GM12878 (cell line): ENCODE results near the gene TMPRSS13. TPM values are rescaled to one million over a fixed set of nuclear protein-coding genes. Genes with fewer than 3 reads are reported as not detected.

Experiments used
- ATAC-seq: fragments of 200-7000 bp; cut with Tn5 transposase; 3 replicates; pipeline ENCODE4 v1.9.1; 2020; ENCODE audit warnings: mild to moderate bottlenecking, moderate library complexity
- BruUV-seq: library from RNA; stranded (reverse); fragments of 400-500 nt; replicated peaks from 2 replicates; lab custom pipeline; 2021; lab: Mats Ljungman, UMichigan
- CTCF ChIA-PET: fragments of 300-600 bp; sonication (Branson Sonifier 250); formaldehyde crosslinking; extraction: SDS; loops from one replicate; lab custom pipeline; 2021; ENCODE audit warnings: inconsistent platforms; lab: Yijun Ruan, JAX
- POLR2A ChIA-PET: fragments of 350-600 bp; formaldehyde crosslinking; extraction: SDS; loops from one replicate; lab custom pipeline; 2021; ENCODE audit warnings: inconsistent platforms; lab: Charles Lee
- RAD21 ChIA-PET: fragments of 300-600 bp; sonication (Branson Sonifier 250); formaldehyde crosslinking; loops from one replicate; lab custom pipeline; 2023; ENCODE audit warnings: antibody characterized with exemption; ENCODE audit not compliant: unreplicated experiment; lab: Charles Lee
- SMC1A ChIA-PET: fragments of 300-600 bp; sonication (Branson Sonifier 250); formaldehyde crosslinking; loops from one replicate; lab custom pipeline; 2023; ENCODE audit not compliant: unreplicated experiment, uncharacterized antibody; lab: Charles Lee
- DNase-seq: peaks from one replicate; pipeline ENCODE4 v3.0.0-alpha.2; 2011; ENCODE audit warnings: low read depth, low spot score
- FAIRE-seq: peaks from 3 replicates; lab custom pipeline; 2011; peaks lifted over from hg19 to GRCh38; lab: Jason Lieb, UNC
- H2AFZ ChIP-seq: 2 replicates; pipeline ENCODE4 v1.6.0; 2011; ENCODE audit warnings: low read depth, low read length, control low read depth; ENCODE audit not compliant: control insufficient read depth
- H3K27ac ChIP-seq: 2 replicates; pipeline ENCODE4 v1.5.1; 2011; ENCODE audit warnings: control low read depth; ENCODE audit not compliant: control insufficient read depth, insufficient read depth
- H3K27me3 ChIP-seq, 2 experiments: replicated peaks in 1 of 2; 2 replicates each; pipeline versions ENCODE4 v1.6.0 to v1.6.1; 2011; ENCODE audit warnings: low read length in 1 of 2; ENCODE audit not compliant: control insufficient read depth in 2 of 2, insufficient read depth in 2 of 2
- H3K36me3 ChIP-seq, 2 experiments: 2 replicates each; pipeline ENCODE4 v1.5.1; 2011; ENCODE audit warnings: low read length in 1 of 2; ENCODE audit not compliant: control insufficient read depth in 2 of 2, insufficient read depth in 2 of 2
- H3K4me1 ChIP-seq: 2 replicates; pipeline ENCODE4 v1.6.1; 2011; ENCODE audit warnings: mild to moderate bottlenecking, low read length, moderate library complexity, mixed read lengths; ENCODE audit not compliant: control insufficient read depth, insufficient read depth
- H3K4me2 ChIP-seq: 2 replicates; pipeline ENCODE4 v1.6.0; 2011; ENCODE audit warnings: control low read depth; ENCODE audit not compliant: control insufficient read depth, insufficient read depth
- H3K4me3 ChIP-seq: fragments of 200-600 bp; sonication (generic); 2 replicates; pipeline ENCODE4 v1.5.1; 2016
- H3K79me2 ChIP-seq: 2 replicates; pipeline ENCODE4 v1.6.0; 2011; ENCODE audit warnings: low read length; ENCODE audit not compliant: control insufficient read depth, insufficient read depth
- H3K9ac ChIP-seq: 2 replicates; pipeline ENCODE4 v1.8.0; 2011; ENCODE audit warnings: low read length, control low read depth, mixed read lengths; ENCODE audit not compliant: control insufficient read depth, insufficient read depth
- H3K9me3 ChIP-seq: replicated peaks from 3 replicates; pipeline ENCODE4 v1.5.1; 2011; ENCODE audit warnings: mild to moderate bottlenecking, low read length; ENCODE audit not compliant: control insufficient read depth, insufficient read depth
- H4K20me1 ChIP-seq: 2 replicates; pipeline ENCODE4 v1.6.0; 2011; ENCODE audit not compliant: control insufficient read depth, insufficient read depth
- LARP7 ChIP-seq: fragments of 450-650 bp; IDR thresholded peaks from 2 replicates; pipeline ENCODE4 v1.6.1; 2017; ENCODE audit warnings: mild to moderate bottlenecking
- NR2F1 ChIP-seq: fragments of 450-650 bp; conservative IDR thresholded peaks from 2 replicates; pipeline ENCODE4 v1.6.1; 2017; ENCODE audit warnings: mild to moderate bottlenecking
- RFX5 ChIP-seq: IDR thresholded peaks from 2 replicates; pipeline ENCODE4 v1.6.1; 2011; ENCODE audit warnings: low read depth, low read length, improper control_type of control experiment
- SMARCA5 ChIP-seq: fragments of 450-650 bp; IDR thresholded peaks from 2 replicates; pipeline ENCODE4 v1.6.1; 2017; ENCODE audit warnings: mild to moderate bottlenecking
- SUZ12 ChIP-seq: fragments of 200-600 bp; sonication (generic); IDR thresholded peaks from one replicate; pipeline ENCODE4 v1.6.1; 2018; ENCODE audit warnings: antibody characterized with exemption, mild to moderate bottlenecking; ENCODE audit not compliant: unreplicated experiment
- YY1 ChIP-seq: IDR thresholded peaks from 2 replicates; pipeline ENCODE4 v1.6.1; 2011; ENCODE audit warnings: low read depth, mild to moderate bottlenecking, low read length
- WGBS: methylation state at CpG from one replicate; pipeline ENCODE4 v1.1.6; 2016; ENCODE audit warnings: low lambda C conversion rate; ENCODE audit not compliant: insufficient replicate concordance, insufficient coverage; ENCODE audit errors: missing lambda C conversion rate; 5-methylcytosine and 5-hydroxymethylcytosine counted together
- in situ Hi-C: fragments of 300-500 bp; cut with MboI; formaldehyde crosslinking; loops from 9 replicates; pipeline ENCODE4 v1.14.3; 2018; ENCODE audit warnings: mixed read lengths
- intact Hi-C: fragments of 100-400 bp; cut with micrococcal nuclease; formaldehyde crosslinking; loops from one replicate; pipeline ENCODE4 v1.14.2; 2022; ENCODE audit not compliant: unreplicated experiment
- polyA plus RNA-seq, 11 experiments: library from polyadenylated mRNA; depleted of rRNA in 4 of 11; unstranded in 6 of 11; stranded (reverse) in 5 of 11; fragments of >200 nt; fragmentation: Nextera tagmentation in 4 of 11; fragmentation: Illumina TruSeq in 1 of 11; extraction: Ambion mirVana in 4 of 11; extraction: Trizol in 1 of 11; gene quantifications; 1 replicate in 1 of 11; 2 replicates in 10 of 11; pipeline versions ENCODE4 v1.2.1 to v1.2.3, GENCODE V29; 2011 to 2016; ENCODE audit warnings: inconsistent platforms in 2 of 11, missing spikeins in 2 of 11, low read depth in 1 of 11
- total RNA-seq, 4 experiments: library from RNA; depleted of rRNA in 3 of 4; stranded (reverse); fragments of >200 nt in 3 of 4; fragmentation: Illumina TruSeq in 1 of 4; extraction: Trizol in 1 of 4; gene quantifications; 2 replicates each; pipeline versions ENCODE4 v1.2.1 to v1.2.3, GENCODE V29; 2013 to 2021
- TF ChIP-seq, protein P1 (sequence below): fragments of 450-650 bp; IDR thresholded peaks from 2 replicates; pipeline ENCODE4 v1.6.1; 2017; ENCODE audit warnings: mild to moderate bottlenecking

Gene TMPRSS13
- total and polyA plus RNA-seq, 10 of the 15 experiments (the other 5 are each of a cell fraction or from before 2014, with no cell fraction given), result 0.05 to 0.50 (median 0.26) TPM; not detected in 2

DNA sequence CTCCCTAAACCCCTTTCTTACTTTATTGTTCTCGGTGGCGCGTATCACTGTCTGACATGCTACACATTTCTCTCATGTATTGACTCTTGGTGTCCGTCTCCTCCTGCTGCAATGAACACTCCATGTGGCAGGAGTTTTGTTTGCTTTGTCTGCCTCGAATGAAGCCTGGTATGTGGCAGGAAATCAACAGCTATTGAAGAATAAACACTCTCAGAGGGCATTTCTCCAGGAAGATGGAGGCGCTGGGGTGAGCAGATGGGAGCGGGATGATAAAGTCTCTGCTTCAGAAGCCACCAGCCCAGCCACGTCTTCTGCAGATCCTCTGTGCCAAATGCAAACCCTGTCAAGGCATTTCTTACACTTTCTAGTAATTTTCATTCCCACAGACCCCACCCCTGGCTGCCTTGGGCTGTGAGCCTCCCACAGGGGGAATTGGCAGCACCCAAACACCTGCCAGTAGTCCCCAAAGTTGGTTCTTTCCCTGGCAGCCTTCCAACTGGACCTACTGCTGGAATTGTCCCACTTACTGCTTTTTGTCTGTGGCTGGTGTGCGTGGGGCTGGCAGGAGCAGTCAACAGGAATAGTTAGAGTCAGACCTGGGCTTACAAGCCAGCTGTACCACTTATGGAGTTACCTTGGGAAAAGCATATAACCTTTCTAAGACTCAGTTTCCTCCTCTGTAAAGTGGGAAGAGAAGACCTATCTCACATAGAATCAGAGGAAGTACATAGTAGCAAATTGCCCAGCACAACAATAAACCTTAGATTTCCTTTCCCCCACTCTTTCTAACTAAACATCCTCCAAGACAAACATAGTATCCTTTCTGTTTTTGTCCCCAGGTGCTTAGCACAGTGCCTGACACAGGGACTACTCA is 43.7 kb upstream of the TMPRSS13 start:
- Histone ChIP-seq H3K9ac (no peak overlapping the region), H2AFZ (no peak overlapping the region), H3K4me1 (peaks cover 13% of the 10 kb centered on the region)
- TF ChIP-seq SMARCA5, result no peak
- TF ChIP-seq, all 136 proteins: peak for 0
- Histone ChIP-seq H3K9me3 (no peaks in the 10 kb centered on the region), H3K27ac (no peak overlapping the region), H3K79me2 (no peaks in the 10 kb centered on the region), H4K20me1 (no peaks in the 10 kb centered on the region), H3K4me3 (no peak overlapping the region), H3K4me2 (no peak overlapping the region), H3K27me3 (no peaks in the 10 kb centered on the region), H3K36me3 (no peaks in the 10 kb centered on the region)
- in situ Hi-C loops (no loop called here), intact Hi-C loops (no loop called here)
- BruUV-seq, result no TSS peak
- CTCF ChIA-PET, result interaction anchor here (1.4 to 1.5 kb wide), 2 partner anchors 13 to 80 kb away, joined by 4 to 6 read pairs; partner anchors contain the start of gene IL10RA
- no peak for DNase-seq
- POLR2A ChIA-PET, result interaction anchor here (2.2 to 3.1 kb wide), 2 partner anchors 12 to 14 kb away, joined by 13 read pairs; partner anchors contain the start of gene IL10RA
- RAD21 ChIA-PET, result interaction anchor here (0.6 to 3.3 kb wide), 4 partner anchors 9 to 26 kb away, joined by 3 to 26 read pairs (median 8); partner anchors contain the start of gene IL10RA
- SMC1A ChIA-PET, result interaction anchor here (0.8 to 2.8 kb wide), 7 partner anchors 12 to 158 kb away, joined by 3 to 20 read pairs (median 5); partner anchors contain the start of gene IL10RA
- no peak for FAIRE-seq
- no peak for ATAC-seq
- 84% methylated on average over 9 of the region's 9 CpGs for WGBS

DNA sequence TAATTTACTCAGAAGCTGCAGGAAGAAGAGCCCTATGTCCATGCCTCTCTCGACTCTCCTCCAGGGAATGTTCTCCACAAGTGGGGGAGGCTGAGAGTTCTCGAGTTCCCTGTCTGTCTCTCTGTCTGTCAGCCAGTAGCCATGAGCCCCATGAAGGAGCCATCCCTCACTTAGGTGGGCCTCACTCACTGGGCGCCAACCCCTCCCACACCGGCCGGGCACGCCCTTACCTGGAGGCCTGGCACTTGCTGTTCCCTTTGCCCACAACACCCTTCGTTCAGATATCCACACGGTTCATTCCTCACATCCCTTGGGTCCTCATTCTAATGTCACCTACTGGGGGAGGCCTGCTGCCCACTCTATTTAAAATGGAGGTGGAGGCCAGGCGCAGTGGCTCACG is 42.8 kb upstream of the TMPRSS13 start:
- ChIA-PET POLR2A (no interaction called here), SMC1A (no interaction called here), CTCF (interaction anchor here (1.0 kb wide), 1 partner anchor 25 kb away, joined by 3 read pairs; no protein-coding TSS in a partner anchor), RAD21 (interaction anchor here (0.6 kb wide), 1 partner anchor 8 kb away, joined by 4 read pairs; no protein-coding TSS in a partner anchor)
- no peak overlapping the region for H3K4me3 ChIP-seq
- WGBS, result 87% methylated on average over 10 of the region's 10 CpGs
- H3K4me1 ChIP-seq, result peaks cover 13% of the 10 kb centered on the region
- in situ Hi-C loops, result no loop called here
- BruUV-seq, result no TSS peak
- no peaks in the 10 kb centered on the region for H3K36me3 ChIP-seq
- H3K9ac ChIP-seq, result no peak overlapping the region
- H3K4me2 ChIP-seq, result no peak overlapping the region
- H3K9me3 ChIP-seq, result no peaks in the 10 kb centered on the region
- intact Hi-C loops, result no loop called here
- H3K27me3 ChIP-seq, result no peaks in the 10 kb centered on the region
- no peak for ATAC-seq
- no peaks in the 10 kb centered on the region for H3K79me2 ChIP-seq
- no peak for FAIRE-seq
- TF ChIP-seq SUZ12 (no peak), RFX5 (no peak), NR2F1 (no peak), LARP7 (no peak), YY1 (no peak)
- TF ChIP-seq, protein P1, sequence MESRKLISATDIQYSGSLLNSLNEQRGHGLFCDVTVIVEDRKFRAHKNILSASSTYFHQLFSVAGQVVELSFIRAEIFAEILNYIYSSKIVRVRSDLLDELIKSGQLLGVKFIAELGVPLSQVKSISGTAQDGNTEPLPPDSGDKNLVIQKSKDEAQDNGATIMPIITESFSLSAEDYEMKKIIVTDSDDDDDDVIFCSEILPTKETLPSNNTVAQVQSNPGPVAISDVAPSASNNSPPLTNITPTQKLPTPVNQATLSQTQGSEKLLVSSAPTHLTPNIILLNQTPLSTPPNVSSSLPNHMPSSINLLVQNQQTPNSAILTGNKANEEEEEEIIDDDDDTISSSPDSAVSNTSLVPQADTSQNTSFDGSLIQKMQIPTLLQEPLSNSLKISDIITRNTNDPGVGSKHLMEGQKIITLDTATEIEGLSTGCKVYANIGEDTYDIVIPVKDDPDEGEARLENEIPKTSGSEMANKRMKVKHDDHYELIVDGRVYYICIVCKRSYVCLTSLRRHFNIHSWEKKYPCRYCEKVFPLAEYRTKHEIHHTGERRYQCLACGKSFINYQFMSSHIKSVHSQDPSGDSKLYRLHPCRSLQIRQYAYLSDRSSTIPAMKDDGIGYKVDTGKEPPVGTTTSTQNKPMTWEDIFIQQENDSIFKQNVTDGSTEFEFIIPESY, result no peak
- H4K20me1 ChIP-seq, result no peaks in the 10 kb centered on the region
- DNase-seq, result no peak
- H3K27ac ChIP-seq, result no peak overlapping the region
- H2AFZ ChIP-seq, result no peak overlapping the region
